GM18867 (cell line): ENCODE results near the gene ITGA6.
"Not testable (repeated sequence)": the region's sequence is repeated elsewhere in the genome, so short reads cannot be mapped to it uniquely, and the experiment has no call there.

Source experiments
- ATAC-seq: cut with Tn5 transposase; IDR thresholded peaks from one replicate; pipeline ENCODE4 v1.9.1; 2021; ENCODE audit warnings: mild to moderate bottlenecking, moderate library complexity; ENCODE audit not compliant: unreplicated experiment

Gene ITGA6

DNA sequence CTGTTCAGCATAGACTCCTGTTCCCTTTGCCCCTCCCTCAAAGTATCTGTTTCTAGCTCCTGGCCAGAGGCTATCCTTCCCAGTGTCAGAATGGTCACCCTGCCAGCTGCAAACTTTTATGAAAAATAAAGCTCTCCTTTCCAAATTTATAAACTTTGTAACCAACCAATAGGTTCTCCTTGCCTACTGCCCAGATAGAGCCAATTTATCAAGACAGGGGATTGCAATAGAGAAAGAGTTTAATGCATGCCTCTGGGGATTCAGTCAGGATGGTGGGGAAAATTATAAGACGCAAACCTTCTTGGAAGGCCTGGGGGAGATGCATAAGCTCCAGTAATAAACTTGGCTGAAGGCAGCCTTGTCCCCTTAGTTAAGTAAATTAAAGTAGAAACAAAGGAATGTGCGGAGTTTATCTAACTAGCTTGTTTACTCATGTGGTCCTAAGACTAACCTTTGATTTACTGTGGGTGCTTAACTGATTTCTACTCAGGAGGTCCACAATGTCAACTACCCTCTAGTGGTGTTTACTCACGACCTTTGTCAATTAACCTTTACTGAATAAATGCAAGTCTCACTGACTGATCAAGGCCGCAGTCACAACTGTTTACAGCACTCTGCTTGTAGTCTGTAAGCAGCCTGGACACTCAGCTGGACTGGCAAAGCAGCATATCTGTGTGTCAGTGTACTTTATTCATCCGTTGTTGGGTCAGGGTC, 85.6 kb downstream of the ITGA6 start:
- no peak for ATAC-seq

- ATAC-seq: no peak
Observed at GRCh38 chr2:172513524-172513900, 86.1 kb downstream of the ITGA6 start.

DNA sequence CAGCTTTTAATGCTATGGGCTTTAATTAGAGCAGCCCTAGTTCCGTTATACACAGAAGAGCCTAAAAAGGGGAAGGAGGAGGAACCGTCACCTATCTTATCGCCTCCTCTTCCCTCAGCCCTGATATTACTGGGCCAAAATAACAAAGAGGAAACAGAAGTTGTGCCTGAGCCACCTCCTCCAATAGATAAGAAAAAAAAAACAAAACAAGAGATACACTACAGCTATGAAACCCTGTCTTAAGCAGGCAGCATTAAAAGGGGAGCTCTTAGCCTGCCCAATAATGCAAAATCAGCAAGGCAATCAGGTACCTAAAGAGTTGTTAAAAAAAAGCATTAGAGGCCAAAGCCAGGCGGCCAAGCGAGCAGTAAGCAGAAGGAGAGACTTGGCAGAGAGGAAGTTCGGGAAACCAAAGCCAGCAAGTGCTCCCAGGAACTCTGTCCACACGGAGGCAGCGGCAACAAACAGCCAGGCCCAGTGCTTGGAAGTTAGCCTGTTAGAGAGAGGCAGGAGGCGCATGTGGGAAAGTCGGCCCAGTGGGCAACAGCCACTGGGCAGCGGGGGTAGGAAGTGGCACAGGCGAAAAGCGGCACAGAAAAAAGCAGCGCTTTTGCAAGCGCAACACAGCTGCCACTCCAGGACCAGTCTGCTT, 86.7 kb downstream of the ITGA6 start:
- no peak for ATAC-seq

GRCh38 chr2:172516299-172516698, 88.9 kb downstream of the ITGA6 start:
- ATAC-seq: no peak

GRCh38 chr2:172518995-172519394, 91.6 kb downstream of the ITGA6 start:
- no peak for ATAC-seq

DNA sequence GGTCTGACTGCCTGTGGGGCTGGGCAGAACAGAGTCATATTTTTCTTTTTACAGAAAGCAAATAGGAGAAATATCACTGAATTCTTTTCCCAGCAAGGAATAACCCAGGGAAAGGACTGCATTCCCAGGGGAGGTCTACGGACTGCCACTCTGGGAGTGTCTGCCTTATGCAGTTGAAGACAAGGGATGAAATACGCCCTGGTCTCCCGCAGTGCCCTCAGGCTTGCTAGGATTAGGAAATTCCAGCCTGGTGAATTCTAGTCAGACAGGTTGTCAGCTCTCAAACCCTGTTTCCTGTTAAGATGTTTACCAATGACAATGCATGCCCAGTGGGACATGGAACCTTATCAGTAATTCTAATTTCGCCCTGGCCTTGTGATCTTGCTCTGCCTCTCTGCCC, 98.2 kb downstream of the ITGA6 start:
- ATAC-seq: no peak

- ATAC-seq: no peak
Observed at GRCh38 chr2:172531309-172531708, 103.9 kb downstream of the ITGA6 start.

DNA sequence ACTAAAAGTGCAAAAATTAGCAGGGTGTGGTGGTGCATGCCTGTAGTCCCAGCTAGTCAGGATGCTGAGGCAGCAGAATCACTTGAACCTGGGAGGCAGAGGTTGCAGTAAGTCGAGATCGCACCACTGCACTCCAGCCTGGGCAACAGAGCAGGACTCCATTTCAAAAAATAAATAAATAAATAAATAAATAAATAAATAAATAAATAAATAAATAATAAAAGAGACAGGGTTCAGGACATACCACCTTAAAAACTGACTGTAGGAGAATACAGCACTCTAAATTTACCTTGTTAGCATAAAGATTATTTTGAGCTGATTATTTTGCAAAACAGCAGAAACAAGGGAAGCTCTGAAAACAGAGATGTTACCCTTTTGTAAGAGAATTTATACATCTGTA, 105.1 kb downstream of the ITGA6 start:
- ATAC-seq: not testable (repeated sequence)

DNA sequence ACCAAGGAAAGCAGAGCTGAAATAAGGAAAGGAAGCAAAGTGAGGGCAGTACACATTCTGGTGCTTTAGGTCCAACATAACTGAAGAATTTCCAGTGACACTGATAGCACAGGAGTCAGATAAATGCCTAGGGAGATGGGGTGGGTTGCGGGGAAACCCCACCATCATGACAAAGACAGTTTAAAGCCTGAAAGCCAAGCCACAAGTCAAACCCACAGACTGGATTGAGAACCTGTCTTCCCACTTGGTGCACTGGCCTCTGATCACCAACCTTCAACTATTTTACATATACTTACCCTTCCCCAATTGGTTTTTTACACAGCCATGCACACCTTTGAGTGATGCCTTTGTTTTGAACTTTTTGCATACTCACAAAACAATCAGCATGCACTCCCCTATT, 106.3 kb downstream of the ITGA6 start:
- no peak for ATAC-seq

GRCh38 chr2:172535119-172535518, 107.7 kb downstream of the ITGA6 start:
- ATAC-seq: no peak

DNA sequence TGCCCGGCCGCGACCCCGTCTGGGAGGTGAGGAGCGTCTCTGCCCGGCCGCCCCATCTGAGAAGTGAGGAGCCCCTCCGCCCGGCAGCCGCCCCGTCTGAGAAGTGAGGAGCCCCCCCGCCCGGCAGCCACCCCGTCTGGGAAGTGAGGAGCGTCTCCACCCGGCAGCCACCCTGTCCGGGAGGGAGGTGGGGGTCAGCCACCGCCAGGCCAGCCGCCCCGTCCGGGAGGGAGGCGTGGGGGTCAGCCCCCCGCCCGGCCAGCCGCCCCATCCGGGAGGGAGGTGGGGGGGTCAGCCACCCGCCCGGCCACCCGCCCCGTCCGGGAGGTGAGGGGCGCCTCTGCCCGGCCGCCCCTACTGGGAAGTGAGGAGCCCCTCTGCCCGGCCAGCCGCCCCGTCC, 110.5 kb downstream of the ITGA6 start:
- ATAC-seq: not testable (repeated sequence)

- ATAC-seq: no peak
Observed at GRCh38 chr2:172539767-172540166, 112.4 kb downstream of the ITGA6 start.

GRCh38 chr2:172540421-172540820, 113.0 kb downstream of the ITGA6 start:
- no peak for ATAC-seq

DNA sequence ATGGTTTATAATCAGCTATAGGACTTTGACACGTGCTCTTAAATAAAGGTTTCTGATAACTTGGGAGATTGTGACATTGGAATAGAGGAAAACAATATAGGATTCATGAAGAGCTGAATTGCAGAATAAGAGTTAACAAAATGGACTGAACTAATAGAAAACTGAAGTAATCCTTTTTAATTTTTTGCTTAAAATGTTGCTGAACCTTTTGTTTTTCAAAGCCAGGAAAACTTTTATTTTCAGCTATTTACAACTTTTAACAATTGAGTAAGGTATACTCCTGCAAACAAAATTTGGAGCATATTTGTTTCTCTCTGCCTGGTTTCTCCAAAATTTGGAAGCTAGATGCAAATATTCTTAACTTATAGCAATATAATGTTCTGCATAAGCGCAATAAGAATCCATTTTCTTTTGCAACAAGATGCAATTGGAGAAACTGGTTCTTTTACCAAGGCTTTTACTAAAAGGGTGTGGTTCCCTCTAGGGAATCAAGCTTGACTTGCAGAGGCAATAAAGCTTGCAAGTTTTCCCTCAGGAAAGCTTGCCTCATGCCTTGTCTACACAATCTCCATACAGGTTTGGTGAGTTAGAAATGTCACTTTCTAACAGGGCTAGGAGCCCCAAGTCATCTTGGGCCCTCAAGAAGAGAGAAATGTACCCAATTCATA, 118.2 kb downstream of the ITGA6 start:
- ATAC-seq: no peak

DNA sequence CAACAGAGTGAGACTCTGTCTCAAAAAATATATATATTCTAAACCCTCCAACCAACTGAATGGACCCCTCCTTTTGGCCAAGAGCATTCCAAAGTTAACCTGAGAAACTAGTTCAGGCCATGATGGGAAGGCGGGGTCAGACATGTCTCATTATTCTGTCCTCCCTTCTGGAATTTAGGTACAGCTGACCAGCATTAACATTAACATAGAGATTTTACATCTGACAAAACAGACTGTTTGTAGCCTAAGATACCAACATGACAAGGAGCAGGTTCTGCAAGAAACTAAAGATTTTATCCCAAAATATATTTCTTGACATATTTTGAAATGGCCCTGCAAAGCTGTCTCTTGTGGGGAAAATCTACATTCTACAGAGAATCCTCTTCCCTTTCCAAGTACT, 121.7 kb downstream of the ITGA6 start:
- no peak for ATAC-seq

GRCh38 chr2:172549802-172550201, 122.4 kb downstream of the ITGA6 start:
- not testable (repeated sequence) for ATAC-seq

GRCh38 chr2:172550419-172550818, 123.0 kb downstream of the ITGA6 start:
- ATAC-seq: no peak

- no peak for ATAC-seq
Observed at GRCh38 chr2:172551271-172551670, 123.9 kb downstream of the ITGA6 start.

- ATAC-seq: no peak
Observed at GRCh38 chr2:172552547-172553291, 125.3 kb downstream of the ITGA6 start.

DNA sequence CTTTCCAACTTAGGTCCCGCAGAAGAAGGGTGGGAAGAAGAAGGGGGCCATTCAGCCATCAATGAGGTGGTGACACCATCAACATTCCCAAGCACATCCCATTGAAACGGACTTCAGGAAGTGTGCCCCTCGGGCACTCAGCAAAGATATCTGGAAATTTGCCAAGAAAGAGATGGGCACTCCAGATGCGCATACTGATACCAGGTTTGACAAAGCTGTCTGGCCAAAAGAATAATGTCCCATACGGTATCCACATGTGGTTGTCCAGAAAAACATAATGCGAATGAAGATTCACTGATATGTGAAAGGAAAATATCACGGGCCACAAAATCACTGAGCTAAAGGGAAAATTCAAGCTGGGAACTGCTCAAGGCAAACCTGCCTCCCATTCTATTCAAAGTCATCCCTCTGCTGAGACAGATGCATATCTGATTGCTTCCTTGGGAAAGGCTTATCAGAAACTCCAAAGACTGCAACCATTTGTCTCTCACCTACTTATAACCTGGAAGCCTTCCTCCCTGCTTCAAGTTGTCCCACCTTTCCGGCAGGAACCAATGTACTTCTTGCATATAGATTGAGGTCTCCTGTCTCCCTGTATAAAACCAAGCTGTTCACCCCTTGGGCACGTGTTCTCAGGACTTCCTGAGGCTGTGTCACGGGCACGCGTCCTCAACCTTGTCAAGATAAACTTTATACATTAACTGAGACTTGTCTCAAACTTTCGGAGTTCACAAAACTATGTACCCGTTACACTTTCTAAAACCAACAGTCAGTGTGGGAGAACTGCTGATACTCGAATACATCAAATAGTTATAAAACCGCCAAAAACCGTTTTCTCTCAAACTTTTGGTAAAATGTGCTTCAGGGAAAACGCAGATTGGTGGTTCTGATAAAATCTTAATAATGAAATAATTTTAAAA, 127.2 kb downstream of the ITGA6 start:
- ATAC-seq: no peak

- peak; percentile 11 for ATAC-seq
Observed at GRCh38 chr2:172555272-172555521, 127.8 kb downstream of the ITGA6 start.
